Activated CD4-positive, alpha-beta memory T cell treated with anti-CD3 and anti-CD28 coated beads, Interleukin-2, amount 10 ng/mL, durations not matched to agents 7 days and 5 days (primary cell): ENCODE results near the gene SSTR1. TPM values are rescaled to one million over a fixed set of nuclear protein-coding genes. Genes with fewer than 3 reads are reported as not detected.
"Not testable (repeated sequence)": the region's sequence is repeated elsewhere in the genome, so short reads cannot be mapped to it uniquely, and the experiment has no call there.

Experiments used
- CTCF ChIA-PET: fragments of 350-600 bp; sonication (Branson Sonifier 250); formaldehyde crosslinking; loops from one replicate; lab custom pipeline; 2021; ENCODE audit warnings: antibody characterized with exemption, inconsistent platforms; lab: Charles Lee
- POLR2A ChIA-PET: fragments of 350-600 bp; sonication (Branson Sonifier 250); formaldehyde crosslinking; loops from one replicate; lab custom pipeline; 2021; ENCODE audit warnings: antibody characterized with exemption; lab: Charles Lee
- DNase-seq: peaks from one replicate; pipeline ENCODE4 v3.0.0-alpha.2; 2020
- H3K27ac Mint-ChIP-seq: one replicate; pipeline ENCODE4 v1.8.0; 2021; ENCODE audit warnings: mild to moderate bottlenecking, mixed read lengths
- H3K27me3 Mint-ChIP-seq: one replicate; pipeline ENCODE4 v1.8.0; 2021; ENCODE audit warnings: mixed read lengths
- H3K36me3 Mint-ChIP-seq: one replicate; pipeline ENCODE4 v1.8.0; 2021; ENCODE audit warnings: low read depth, mixed read lengths
- H3K4me1 Mint-ChIP-seq: one replicate; pipeline ENCODE4 v1.8.0; 2021; ENCODE audit warnings: mixed read lengths
- H3K4me3 Mint-ChIP-seq: one replicate; pipeline ENCODE4 v1.8.0; 2021; ENCODE audit warnings: mild to moderate bottlenecking, mixed read lengths
- H3K9me3 Mint-ChIP-seq: one replicate; pipeline ENCODE4 v1.8.0; 2021; ENCODE audit warnings: mixed read lengths
- total RNA-seq, 2 experiments: library from RNA; stranded (reverse); gene quantifications; one replicate each; pipeline ENCODE4 v1.2.3, GENCODE V29; 2021

SSTR1 gene
- total RNA-seq, 2 experiments from 2014 or later = not detected

DNA sequence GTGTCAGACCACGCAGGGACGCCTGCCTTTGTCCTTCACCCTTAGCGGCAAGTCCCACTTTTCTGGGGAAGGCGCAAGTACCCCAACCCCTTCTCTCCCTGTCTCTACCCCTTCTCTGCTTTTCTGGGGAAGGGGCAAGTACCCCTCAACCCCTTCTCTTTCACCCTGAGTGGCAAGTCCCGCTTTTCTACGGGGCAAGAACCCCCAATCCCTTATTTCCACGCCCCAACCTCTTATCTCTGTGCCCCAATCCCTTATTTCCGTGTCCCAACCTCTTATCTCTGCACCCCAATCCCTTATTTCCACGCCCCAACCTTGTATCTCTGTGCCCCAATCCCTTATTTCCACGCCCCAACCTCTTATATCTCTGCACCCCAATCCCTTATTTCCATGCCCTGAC lies 16.2 kb upstream of the SSTR1 start:
- H3K4me3 Mint-ChIP-seq, H3K36me3 Mint-ChIP-seq, DNase-seq, CTCF ChIA-PET, POLR2A ChIA-PET, H3K9me3 Mint-ChIP-seq, H3K27me3 Mint-ChIP-seq, H3K27ac Mint-ChIP-seq, H3K4me1 Mint-ChIP-seq: not testable (repeated sequence)

DNA sequence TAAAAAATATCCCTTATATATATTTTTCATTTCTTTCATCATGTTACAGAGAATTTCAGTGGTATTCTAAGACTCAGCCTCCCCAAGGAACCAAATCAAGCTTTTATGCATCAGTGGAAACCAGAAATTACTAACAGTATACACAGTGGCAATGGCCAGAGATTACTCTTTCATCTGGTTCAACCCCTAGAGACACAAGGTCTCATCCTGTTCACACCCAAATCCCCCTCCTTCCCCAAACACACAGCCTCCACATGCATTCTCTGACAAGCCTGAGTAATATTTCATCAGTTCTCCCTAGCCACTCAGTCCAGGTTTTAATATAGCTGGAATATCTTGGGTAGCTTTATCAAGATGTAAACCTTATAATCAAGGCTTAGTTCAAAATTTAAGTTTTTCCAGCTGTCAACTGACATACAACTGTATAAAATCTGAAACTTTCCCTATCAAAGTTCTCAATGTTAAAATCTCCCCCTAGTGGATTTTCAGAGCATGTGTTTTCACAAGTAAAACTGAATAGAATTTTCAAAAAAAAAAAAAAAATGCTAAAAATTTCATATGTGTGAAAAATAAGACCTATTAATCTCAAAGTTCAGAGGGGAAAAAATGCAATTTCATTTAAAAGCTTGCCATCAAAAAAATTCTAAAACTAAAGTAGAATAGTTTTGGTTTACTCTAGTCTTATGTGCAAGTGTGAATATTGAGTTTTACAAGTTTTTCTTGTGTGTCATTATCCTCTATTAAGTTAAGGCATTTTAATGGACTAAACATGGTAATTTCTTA lies 10.5 kb upstream of the SSTR1 start:
- Mint-ChIP-seq H3K36me3 (no peaks in the 10 kb centered on the region), H3K27me3 (no peaks in the 10 kb centered on the region), H3K9me3 (no peaks in the 10 kb centered on the region), H3K4me1 (no peaks in the 10 kb centered on the region), H3K27ac (no peak overlapping the region), H3K4me3 (no peak overlapping the region)
- ChIA-PET POLR2A (no interaction called here), CTCF (interaction anchor here (0.7 kb wide), 2 partner anchors 952 to 1603 kb away, joined by 3 read pairs; no protein-coding TSS in a partner anchor)
- DNase-seq = no peak

DNA sequence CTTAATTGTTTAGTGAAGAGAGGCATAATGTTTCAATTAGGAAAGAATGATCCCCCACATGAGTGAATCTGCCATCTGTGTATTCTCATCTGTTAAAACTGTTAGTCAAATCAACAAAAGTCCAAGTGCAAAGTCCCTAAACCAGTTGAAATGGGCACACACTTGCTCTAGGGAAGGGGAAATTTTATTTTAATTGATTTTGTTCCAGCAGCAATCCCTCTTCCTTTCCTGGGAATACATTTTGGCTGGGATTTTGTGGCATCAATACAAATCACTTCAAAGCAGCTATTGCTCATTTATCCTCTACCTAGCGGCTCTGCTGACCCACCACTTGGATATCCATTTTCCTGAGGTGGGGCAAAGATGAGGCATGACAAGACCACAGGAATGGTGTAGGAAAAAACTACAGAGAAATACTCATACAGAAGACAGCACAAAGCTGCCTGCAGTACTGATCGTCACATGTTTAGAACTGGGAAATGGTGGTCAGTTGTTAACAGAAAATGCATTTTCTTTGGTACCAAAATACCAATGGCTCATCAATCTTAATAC lies 9.8 kb upstream of the SSTR1 start:
- no peaks in the 10 kb centered on the region for H3K27me3 Mint-ChIP-seq
- no peaks in the 10 kb centered on the region for H3K9me3 Mint-ChIP-seq
- no peak overlapping the region for H3K4me3 Mint-ChIP-seq
- CTCF ChIA-PET = interaction anchor here (0.7 kb wide), 1 partner anchor 953 kb away, joined by 3 read pairs; no protein-coding TSS in a partner anchor
- H3K4me1 Mint-ChIP-seq = no peaks in the 10 kb centered on the region
- H3K27ac Mint-ChIP-seq = no peak overlapping the region
- no peaks in the 10 kb centered on the region for H3K36me3 Mint-ChIP-seq
- DNase-seq = no peak
- POLR2A ChIA-PET = no interaction called here

- H3K4me3 Mint-ChIP-seq = no peak overlapping the region
- no peak overlapping the region for H3K27ac Mint-ChIP-seq
- H3K9me3 Mint-ChIP-seq = no peaks in the 10 kb centered on the region
- ChIA-PET POLR2A (no interaction called here), CTCF (no interaction called here)
- no peaks in the 10 kb centered on the region for H3K36me3 Mint-ChIP-seq
- no peaks in the 10 kb centered on the region for H3K27me3 Mint-ChIP-seq
- no peaks in the 10 kb centered on the region for H3K4me1 Mint-ChIP-seq
- DNase-seq = no peak
Measured at GRCh38 chr14:38198425-38198824, 9.3 kb upstream of the SSTR1 start.

DNA sequence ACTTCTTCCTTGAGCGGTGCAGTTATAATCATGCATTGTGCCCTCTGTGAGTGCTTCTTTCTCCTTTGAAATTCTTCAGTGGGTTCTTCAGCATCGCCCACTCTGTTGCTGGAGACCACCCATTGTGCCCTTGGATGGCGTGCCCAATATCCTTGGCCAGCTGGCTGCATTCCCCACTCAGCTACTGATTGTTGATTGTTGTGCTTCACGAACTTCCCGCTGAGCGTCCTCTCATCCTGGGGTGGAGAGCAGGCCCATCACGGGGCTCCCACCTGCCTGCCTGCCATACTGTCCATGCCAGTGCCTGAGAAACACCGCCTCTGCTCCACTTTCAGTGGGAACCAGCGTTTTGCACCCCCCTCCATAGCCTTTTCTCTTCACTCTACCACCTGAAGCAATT lies 8.6 kb upstream of the SSTR1 start:
- no peaks in the 10 kb centered on the region for H3K36me3 Mint-ChIP-seq
- no peak overlapping the region for H3K4me3 Mint-ChIP-seq
- ChIA-PET POLR2A (no interaction called here), CTCF (no interaction called here)
- H3K27ac Mint-ChIP-seq = no peak overlapping the region
- H3K4me1 Mint-ChIP-seq = no peaks in the 10 kb centered on the region
- H3K27me3 Mint-ChIP-seq = no peaks in the 10 kb centered on the region
- no peak for DNase-seq
- no peaks in the 10 kb centered on the region for H3K9me3 Mint-ChIP-seq

GRCh38 chr14:38199739-38200138 lies 8.0 kb upstream of the SSTR1 start:
- Mint-ChIP-seq H3K4me3 (no peak overlapping the region), H3K4me1 (no peaks in the 10 kb centered on the region), H3K27me3 (no peaks in the 10 kb centered on the region), H3K36me3 (no peaks in the 10 kb centered on the region), H3K9me3 (no peaks in the 10 kb centered on the region), H3K27ac (no peak overlapping the region)
- ChIA-PET CTCF (no interaction called here), POLR2A (no interaction called here)
- no peak for DNase-seq

- POLR2A ChIA-PET = no interaction called here
- Mint-ChIP-seq H3K4me1 (no peaks in the 10 kb centered on the region), H3K9me3 (no peaks in the 10 kb centered on the region), H3K27ac (no peak overlapping the region), H3K4me3 (no peak overlapping the region), H3K36me3 (no peaks in the 10 kb centered on the region), H3K27me3 (peaks cover 10% of the 10 kb centered on the region)
- CTCF ChIA-PET = no interaction called here
- no peak for DNase-seq
Measured at GRCh38 chr14:38201137-38201828, 6.4 kb upstream of the SSTR1 start.

- DNase-seq = no peak
- ChIA-PET POLR2A (no interaction called here), CTCF (no interaction called here)
- peaks cover 21% of the 10 kb centered on the region for H3K27me3 Mint-ChIP-seq
- no peak overlapping the region for H3K27ac Mint-ChIP-seq
- H3K36me3 Mint-ChIP-seq = no peaks in the 10 kb centered on the region
- no peaks in the 10 kb centered on the region for H3K4me1 Mint-ChIP-seq
- no peak overlapping the region for H3K4me3 Mint-ChIP-seq
- H3K9me3 Mint-ChIP-seq = no peaks in the 10 kb centered on the region
Measured at GRCh38 chr14:38202444-38203191, 5.1 kb upstream of the SSTR1 start.

DNA sequence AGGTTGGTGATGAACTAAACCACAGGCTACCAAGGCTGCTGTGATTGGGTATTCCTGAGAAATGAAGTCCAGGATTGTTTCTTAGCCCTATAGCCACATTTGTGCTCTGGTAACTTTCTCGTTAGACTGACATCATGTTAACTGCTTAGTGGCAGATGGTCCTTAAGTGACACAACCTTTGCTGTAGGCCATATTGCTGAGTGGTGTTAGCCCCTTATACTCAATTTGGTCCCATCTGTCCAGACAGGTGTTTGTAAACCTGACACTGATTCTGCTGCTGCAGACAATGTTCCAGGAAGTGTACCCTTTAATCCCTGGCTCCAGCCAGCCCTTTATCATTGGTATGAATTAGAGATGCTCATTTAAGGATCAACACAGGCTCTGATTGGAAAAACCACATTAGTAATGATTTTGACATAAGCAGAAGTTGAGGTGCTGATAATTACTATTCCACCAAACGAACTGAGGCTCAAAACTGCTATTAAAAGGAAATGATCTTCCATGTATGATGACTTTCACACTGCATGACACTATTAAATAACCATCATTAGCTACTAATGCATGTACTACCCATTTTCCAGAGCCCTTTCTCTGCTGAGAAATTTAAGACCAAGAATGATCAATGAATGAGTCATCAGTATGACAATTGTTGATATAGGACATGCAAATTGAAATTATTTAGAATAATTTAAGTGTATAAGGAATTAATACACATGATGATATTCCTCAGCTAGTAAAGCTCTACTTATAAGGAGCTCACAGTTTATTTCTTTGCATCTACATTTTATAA lies 3.6 kb upstream of the SSTR1 start:
- Mint-ChIP-seq H3K27me3 (peaks cover 33% of the 10 kb centered on the region), H3K36me3 (no peaks in the 10 kb centered on the region), H3K27ac (no peak overlapping the region), H3K4me3 (no peak overlapping the region), H3K4me1 (peaks cover 5% of the 10 kb centered on the region), H3K9me3 (no peaks in the 10 kb centered on the region)
- DNase-seq = no peak
- POLR2A ChIA-PET = no interaction called here
- CTCF ChIA-PET = no interaction called here

GRCh38 chr14:38204719-38205115 lies 3.0 kb upstream of the SSTR1 start:
- no peak overlapping the region for H3K27ac Mint-ChIP-seq
- CTCF ChIA-PET = no interaction called here
- no peak for DNase-seq
- peaks cover 8% of the 10 kb centered on the region for H3K4me1 Mint-ChIP-seq
- H3K27me3 Mint-ChIP-seq = peaks cover 37% of the 10 kb centered on the region
- no peaks in the 10 kb centered on the region for H3K9me3 Mint-ChIP-seq
- peaks cover 3% of the 10 kb centered on the region for H3K36me3 Mint-ChIP-seq
- POLR2A ChIA-PET = no interaction called here
- H3K4me3 Mint-ChIP-seq = no peak overlapping the region

GRCh38 chr14:38205119-38205813 lies 2.4 kb upstream of the SSTR1 start:
- H3K9me3 Mint-ChIP-seq = no peaks in the 10 kb centered on the region
- ChIA-PET CTCF (no interaction called here), POLR2A (no interaction called here)
- H3K27ac Mint-ChIP-seq = no peak overlapping the region
- H3K4me3 Mint-ChIP-seq = no peak overlapping the region
- peaks cover 43% of the 10 kb centered on the region for H3K27me3 Mint-ChIP-seq
- peaks cover 4% of the 10 kb centered on the region for H3K36me3 Mint-ChIP-seq
- peaks cover 8% of the 10 kb centered on the region for H3K4me1 Mint-ChIP-seq
- DNase-seq = no peak

DNA sequence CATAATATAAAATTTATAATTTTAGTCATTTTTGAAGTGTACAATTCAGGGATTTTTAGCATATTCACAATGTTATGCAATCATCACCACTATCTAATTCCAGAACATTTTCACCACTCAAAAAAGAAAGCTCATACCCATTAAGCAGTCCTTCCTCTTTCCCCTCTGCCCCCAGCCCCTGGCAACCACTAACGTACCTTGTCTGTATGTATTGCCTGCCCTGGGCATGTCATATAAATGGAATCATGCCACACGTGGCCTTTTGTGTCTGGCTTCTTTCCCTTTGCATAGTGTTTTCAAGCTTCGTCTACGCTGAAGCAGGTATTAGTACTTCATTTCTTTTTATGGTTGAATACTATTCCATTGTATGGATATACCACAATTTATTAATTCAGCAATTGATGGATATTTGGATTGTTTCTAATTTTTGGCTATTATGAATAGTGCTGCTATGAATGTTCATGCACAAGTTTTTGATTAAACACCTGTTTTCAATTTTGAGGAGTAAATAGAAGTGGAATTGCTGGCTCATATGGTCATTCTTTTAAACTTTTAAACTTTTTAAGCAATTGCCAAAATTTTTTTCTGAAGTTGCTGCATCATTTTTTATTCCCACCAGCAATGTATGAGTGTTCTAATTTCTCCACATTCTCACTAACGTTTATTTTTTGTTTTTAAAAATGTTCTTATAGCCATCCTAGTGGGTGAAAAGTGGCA lies 1.6 kb upstream of the SSTR1 start:
- POLR2A ChIA-PET = no interaction called here
- H3K4me3 Mint-ChIP-seq = no peak overlapping the region
- DNase-seq = no peak
- H3K27ac Mint-ChIP-seq = no peak overlapping the region
- peaks cover 8% of the 10 kb centered on the region for H3K4me1 Mint-ChIP-seq
- H3K36me3 Mint-ChIP-seq = peaks cover 4% of the 10 kb centered on the region
- peaks cover 51% of the 10 kb centered on the region for H3K27me3 Mint-ChIP-seq
- CTCF ChIA-PET = no interaction called here
- H3K9me3 Mint-ChIP-seq = no peaks in the 10 kb centered on the region
